Lung (tissue), 12 donors: ENCODE results near the gene EXOC6B. TPM values are rescaled to one million over a fixed set of nuclear protein-coding genes. Genes with fewer than 3 reads are reported as not detected.
A peak's percentile ranks its signal among the peaks of the same experiment; 100 is the strongest.

Experiments used
- ATAC-seq: fragments of 200-7000 bp; cut with Tn5 transposase; one replicate; pipeline ENCODE4 v1.9.1; 2020; ENCODE audit warnings: moderate number of reproducible peaks; ENCODE audit not compliant: insufficient read depth, low FRiP score
- DNase-seq, 3 donors: peaks; one replicate each; pipeline ENCODE4 v3.0.0-alpha.2; 2013 to 2017
- H3K27ac ChIP-seq, 2 donors: one replicate each; pipeline ENCODE4 v1.5.1; 2013; ENCODE audit warnings: mild to moderate bottlenecking in 2 of 2, moderate library complexity in 2 of 2, control low read depth in 1 of 2, inconsistent platforms in 1 of 2, low read depth in 1 of 2, low read length in 1 of 2
- H3K27me3 ChIP-seq, 3 donors: one replicate each; pipeline ENCODE4 v1.5.1; 2013; ENCODE audit warnings: low read length in 2 of 3; ENCODE audit not compliant: control insufficient read depth in 3 of 3, insufficient read depth in 3 of 3
- H3K36me3 ChIP-seq, 4 donors: one replicate each; pipeline ENCODE4 v1.5.1; 2013; ENCODE audit warnings: low read length in 4 of 4, mild to moderate bottlenecking in 1 of 4, moderate library complexity in 1 of 4; ENCODE audit not compliant: control insufficient read depth in 4 of 4, insufficient read depth in 4 of 4
- H3K4me1 ChIP-seq, 5 donors: one replicate each; pipeline ENCODE4 v1.5.1; 2013; ENCODE audit warnings: low read length in 5 of 5, mild to moderate bottlenecking in 2 of 5, moderate library complexity in 1 of 5; ENCODE audit not compliant: control insufficient read depth in 5 of 5, insufficient read depth in 5 of 5
- H3K4me3 ChIP-seq: one replicate; pipeline ENCODE4 v1.5.1; 2013; ENCODE audit warnings: mild to moderate bottlenecking, control low read depth, moderate library complexity
- H3K9ac ChIP-seq, 2 donors: one replicate each; pipeline ENCODE4 v1.5.1; 2013; ENCODE audit warnings: low read length in 2 of 2, control low read depth in 1 of 2; ENCODE audit not compliant: insufficient read depth in 1 of 2
- H3K9me3 ChIP-seq, 4 donors: one replicate each; pipeline ENCODE4 v1.5.1; 2013; ENCODE audit warnings: low read length in 3 of 4, mild to moderate bottlenecking in 1 of 4, moderate library complexity in 1 of 4; ENCODE audit not compliant: control insufficient read depth in 4 of 4, insufficient read depth in 3 of 4
- CTCF ChIP-seq: IDR thresholded peaks from 2 replicates; pipeline ENCODE4 v1.5.1; 2012; ENCODE audit warnings: mild to moderate bottlenecking; ENCODE audit errors: control extremely low read depth, extremely low read depth
- WGBS, 2 donors: extraction: QIAGEN DNeasy Blood & Tissue Kit; methylation state at CpG; one replicate each; pipeline ENCODE4 v1.1.7; 2013; 5-methylcytosine and 5-hydroxymethylcytosine counted together
- polyA plus RNA-seq, 2 donors: library from polyadenylated mRNA; stranded (reverse); fragments of 200-250 nt; gene quantifications; one replicate each; pipeline ENCODE4 v1.2.1, GENCODE V29; 2013
- total RNA-seq, 2 donors: library from RNA; depleted of rRNA in 1 of 2; stranded (reverse); fragments of >200 nt in 1 of 2; gene quantifications; one replicate each; pipeline ENCODE4 v1.2.1, GENCODE V29; 2014 to 2021
- donor health status: control.
- donor health status: control.
- donor health status: Bipolar disorder and iron deficiency.
- donor health status: healthy.
- donor health status: DM: yes; HTN: yes; CAD: no.

Gene EXOC6B
- total and polyA plus RNA-seq, 4 donors = 3.3 to 46.0 (median 12.7) TPM

DNA sequence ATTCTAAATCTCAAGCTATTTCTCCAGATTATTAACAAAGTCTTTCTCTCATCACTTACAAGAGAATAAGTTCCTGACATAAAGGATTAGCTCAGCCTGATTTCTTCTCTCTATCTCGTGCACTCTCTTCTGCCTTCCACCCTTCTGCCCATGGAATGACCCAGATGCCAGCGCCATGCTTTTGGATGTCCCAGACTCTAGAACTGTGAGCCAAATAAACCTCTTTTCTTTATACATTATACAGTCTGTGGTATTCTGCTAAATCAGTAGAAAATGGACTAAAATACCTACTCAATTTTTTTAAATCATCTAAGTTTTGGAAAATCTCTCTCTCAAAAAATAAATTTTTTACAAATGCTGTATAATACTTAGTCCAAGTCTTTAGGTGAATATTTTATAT is 218.6 kb downstream of the EXOC6B start:
- H3K36me3 ChIP-seq = no peaks in the 10 kb centered on the region
- H3K27ac ChIP-seq = no peak overlapping the region
- no peak for TF ChIP-seq CTCF
- no peaks in the 10 kb centered on the region for H3K9me3 ChIP-seq
- H3K9ac ChIP-seq = no peak overlapping the region
- no peak overlapping the region for H3K4me3 ChIP-seq
- no peak for DNase-seq
- no peak for ATAC-seq
- H3K27me3 ChIP-seq = no peaks in the 10 kb centered on the region
- WGBS, 2 donors = 93 to 94% methylated on average over 2 of the region's 2 CpGs
- peaks cover 0 to 7% (median 0%) of the 10 kb centered on the region in 5 donors for H3K4me1 ChIP-seq

DNA sequence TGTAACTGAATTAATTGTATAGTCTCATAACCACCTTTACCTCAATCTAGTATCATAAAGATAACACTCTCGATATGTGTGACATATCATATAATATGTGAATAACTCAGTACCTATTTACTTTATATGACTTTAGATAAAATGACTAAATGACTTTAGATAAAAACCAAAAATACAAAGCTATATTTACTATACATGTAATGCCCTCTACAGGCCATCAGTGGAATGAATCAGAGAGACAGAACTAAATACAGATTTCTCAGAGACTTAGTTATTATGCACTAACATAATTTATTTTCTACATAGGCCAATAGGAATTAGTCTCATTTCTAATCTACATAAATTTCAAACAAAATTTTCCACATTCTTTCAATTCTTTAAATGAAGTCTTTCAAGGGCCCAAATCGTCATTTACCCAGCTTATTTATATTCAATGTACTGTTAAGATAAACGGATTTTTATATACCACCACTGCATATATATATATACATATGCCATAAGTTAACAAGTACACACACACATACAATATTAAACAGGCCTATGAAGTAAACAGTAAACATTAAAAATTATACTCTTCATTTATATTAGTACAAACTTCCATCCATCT is 219.9 kb downstream of the EXOC6B start:
- no peak overlapping the region for H3K27ac ChIP-seq
- ATAC-seq (no peak), DNase-seq (peak in 2 of 3 donors; percentile 16 to 31)
- WGBS, 2 donors = 77 to 88% methylated on average over 3 of the region's 3 CpGs
- TF ChIP-seq CTCF = peak; percentile 8
- no peak overlapping the region for H3K4me3 ChIP-seq
- H3K36me3 ChIP-seq = no peaks in the 10 kb centered on the region
- peaks cover 0 to 7% (median 0%) of the 10 kb centered on the region in 5 donors for H3K4me1 ChIP-seq
- no peaks in the 10 kb centered on the region for H3K9me3 ChIP-seq
- H3K9ac ChIP-seq = no peak overlapping the region
- no peaks in the 10 kb centered on the region for H3K27me3 ChIP-seq

DNA sequence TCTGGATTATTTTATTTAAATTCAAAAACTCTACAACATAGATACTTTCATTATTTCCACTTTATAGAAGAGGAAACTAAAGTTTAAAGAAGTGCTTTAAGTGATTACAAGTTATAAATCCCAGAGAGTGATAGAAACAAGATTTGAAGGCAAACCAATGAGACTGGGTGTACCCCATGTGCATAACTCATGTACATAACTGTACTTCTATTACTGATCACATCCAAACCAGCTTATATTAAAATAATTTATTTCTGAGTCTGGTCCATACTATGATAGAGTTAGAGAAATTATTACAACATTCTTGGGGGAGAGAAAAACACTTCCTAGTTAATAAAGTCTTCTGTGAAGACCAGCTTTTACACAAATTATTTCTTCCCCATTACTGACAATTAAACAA is 221.4 kb downstream of the EXOC6B start:
- no peak for TF ChIP-seq CTCF
- no peak for ATAC-seq
- H3K4me1 ChIP-seq = peaks cover 0 to 7% (median 0%) of the 10 kb centered on the region in 5 donors

DNA sequence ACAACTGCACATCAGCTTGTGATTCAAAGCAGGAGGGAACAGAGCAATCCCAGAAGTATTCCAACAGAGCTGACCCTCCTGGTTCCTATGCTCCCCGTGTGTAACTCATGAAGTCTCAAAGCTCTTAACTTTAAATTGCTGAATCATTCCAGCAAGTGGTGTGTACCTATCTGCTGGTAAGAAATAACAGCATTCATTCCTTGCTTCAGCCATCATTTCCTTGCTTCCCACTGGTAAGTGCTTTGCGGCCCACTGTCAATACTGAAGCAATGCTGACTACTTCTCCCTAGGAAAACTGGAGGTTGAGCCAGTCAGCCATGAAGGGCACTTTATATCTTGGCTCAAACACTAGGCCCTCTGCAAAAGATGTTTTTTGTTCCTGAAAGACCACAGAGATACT is 222.4 kb downstream of the EXOC6B start:
- Histone ChIP-seq H3K27me3 (no peaks in the 10 kb centered on the region), H3K9ac (no peak overlapping the region), H3K4me3 (no peak overlapping the region), H3K27ac (peak overlapping the region in 1 of 2 donors; percentile 3), H3K4me1 (peaks cover 0 to 7% (median 0%) of the 10 kb centered on the region in 5 donors), H3K9me3 (peaks cover 0 to 3% (median 0%) of the 10 kb centered on the region in 4 donors), H3K36me3 (no peaks in the 10 kb centered on the region)
- peak in 1 of 3 donors; percentile 24 for DNase-seq
- TF ChIP-seq CTCF = no peak
- WGBS, 2 donors = 68 to 69% methylated on average over 2 of the region's 2 CpGs
- ATAC-seq = no peak

More for the DNA sequence above, 221.4 kb downstream of the EXOC6B start:
- no peaks in the 10 kb centered on the region for H3K9me3 ChIP-seq
- H3K4me3 ChIP-seq = no peak overlapping the region
- H3K9ac ChIP-seq = no peak overlapping the region
- H3K27ac ChIP-seq = no peak overlapping the region
- no peak for DNase-seq
- H3K36me3 ChIP-seq = no peaks in the 10 kb centered on the region
- no peaks in the 10 kb centered on the region for H3K27me3 ChIP-seq
